ENCODE results near the gene MED9. TPM values are rescaled to one million over a fixed set of nuclear protein-coding genes. Genes with fewer than 3 reads are reported as not detected.

MED9 gene
- total and polyA plus RNA-seq, 10 of the 15 experiments (the other 5 are each of a cell fraction or from before 2014, with no cell fraction given), result 1.5 to 22.4 (median 14.8) TPM

- intact Hi-C loops (cut with micrococcal nuclease; ENCODE audit: unreplicated experiment) (no loop called here), in situ Hi-C loops (cut with MboI) (no loop called here)
- Histone ChIP-seq H3K79me2 (ENCODE audit: control insufficient read depth, insufficient read depth, low read length) (no peaks in the 10 kb centered on the region), H3K27me3 (replicated peaks in 1 of 2; ENCODE audit: control insufficient read depth in 2 of 2, insufficient read depth in 2 of 2, low read length in 1 of 2) (no peaks in the 10 kb centered on the region), H3K4me2 (ENCODE audit: control insufficient read depth, insufficient read depth) (no peak overlapping the region), H3K27ac (ENCODE audit: control insufficient read depth, insufficient read depth) (no peak overlapping the region), H3K4me3 (no peak overlapping the region), H3K9ac (ENCODE audit: control insufficient read depth, insufficient read depth, low read length) (no peak overlapping the region), H2AFZ (ENCODE audit: control insufficient read depth, low read depth, low read length) (no peak overlapping the region), H3K4me1 (ENCODE audit: control insufficient read depth, insufficient read depth, low read length) (no peaks in the 10 kb centered on the region), H4K20me1 (ENCODE audit: control insufficient read depth, insufficient read depth) (no peaks in the 10 kb centered on the region), H3K9me3 (replicated peaks; ENCODE audit: control insufficient read depth, insufficient read depth, low read length) (no peaks in the 10 kb centered on the region), H3K36me3 (ENCODE audit: control insufficient read depth in 2 of 2, insufficient read depth in 2 of 2, low read length in 1 of 2) (no peaks in the 10 kb centered on the region)
- no TSS peak for BruUV-seq (replicated peaks)
- WGBS (ENCODE audit: insufficient coverage, insufficient replicate concordance, low lambda C conversion rate, missing lambda C conversion rate), result 65% methylated on average over 16 of the region's 21 CpGs
- TF ChIP-seq ZSCAN29 (IDR thresholded peaks at IDR 0.05), result no peak
- no peak for TF ChIP-seq ZNF622 (IDR thresholded peaks at IDR 0.05)
- TF ChIP-seq USF1 (IDR thresholded peaks at IDR 0.05; ENCODE audit: borderline replicate concordance, extremely low read length, insufficient read depth, low read depth, low read length), result no peak
- TF ChIP-seq ZBTB11 (CRISPR knock-in tag; IDR thresholded peaks at IDR 0.05), result no peak
- TF ChIP-seq MLLT1 (IDR thresholded peaks at IDR 0.05), result no peak
- TF ChIP-seq ZNF274 (IDR thresholded peaks at IDR 0.05; ENCODE audit: insufficient read depth, insufficient read length), result no peak
- TF ChIP-seq HSF1 (IDR thresholded peaks at IDR 0.05; ENCODE audit: low read depth, low read length), result no peak
- TF ChIP-seq TCF7 (IDR thresholded peaks at IDR 0.05; ENCODE audit: borderline replicate concordance), result no peak
- no peak for TF ChIP-seq PML (IDR thresholded peaks at IDR 0.05; ENCODE audit: low read length)
- TF ChIP-seq MYB (IDR thresholded peaks at IDR 0.05; ENCODE audit: borderline replicate concordance, low read depth, low read length), result no peak
- TF ChIP-seq ZBED1 (IDR thresholded peaks at IDR 0.05; ENCODE audit: borderline replicate concordance), result no peak
- ChIA-PET POLR2A (interaction anchor here (0.5 kb wide), 1 partner anchor 520 kb away, joined by 5 read pairs; no protein-coding TSS in a partner anchor), CTCF (interaction anchor here (1.2 kb wide), 1 partner anchor 13 kb away, joined by 4 read pairs; no protein-coding TSS in a partner anchor), RAD21 (ENCODE audit: unreplicated experiment) (no interaction called here), SMC1A (ENCODE audit: uncharacterized antibody, unreplicated experiment) (no interaction called here)
- DNase-seq (ENCODE audit: low read depth, low spot score) (no peak), ATAC-seq (no peak), FAIRE-seq (no peak)
These were observed 33.0 kb downstream of the MED9 start for GRCh38 chr17:17509601-17510425.
